Measurements from ENCODE around the gene SLC35E1.

The SLC35E1 gene

DNA sequence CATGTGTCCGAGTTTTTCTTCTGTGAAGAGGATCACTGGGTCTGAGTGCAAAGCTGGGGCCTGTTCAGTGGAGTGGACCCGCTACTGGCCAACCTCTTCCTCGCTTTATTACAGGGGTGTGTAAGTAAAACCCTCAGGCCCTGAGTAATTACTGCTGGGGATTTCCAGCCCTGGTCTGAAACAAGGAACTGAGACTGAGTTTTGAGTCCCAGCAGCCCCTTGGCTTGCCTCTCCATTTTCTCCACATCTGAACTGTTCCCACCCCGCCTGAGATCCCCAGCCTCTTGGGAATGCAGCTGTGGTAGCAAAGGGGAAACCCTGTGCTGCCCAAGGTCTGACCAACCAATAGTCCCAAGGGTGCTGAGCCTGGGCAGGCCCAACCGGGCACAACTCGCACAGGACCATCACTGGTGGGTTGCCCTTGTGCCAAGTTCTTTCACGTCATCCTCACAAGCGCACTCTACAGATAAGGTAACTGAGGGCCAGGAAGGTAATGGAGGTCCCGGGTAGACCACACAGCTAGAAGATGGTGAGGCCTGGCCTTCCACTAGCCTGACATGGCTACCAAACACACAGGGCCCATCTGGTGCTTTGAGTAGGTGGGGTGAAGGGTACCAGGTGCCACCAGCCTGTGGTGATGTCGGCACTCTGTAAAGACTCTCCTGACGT, 13.7 kb upstream of the SLC35E1 start:
- TF ChIP-seq, protein P1, sequence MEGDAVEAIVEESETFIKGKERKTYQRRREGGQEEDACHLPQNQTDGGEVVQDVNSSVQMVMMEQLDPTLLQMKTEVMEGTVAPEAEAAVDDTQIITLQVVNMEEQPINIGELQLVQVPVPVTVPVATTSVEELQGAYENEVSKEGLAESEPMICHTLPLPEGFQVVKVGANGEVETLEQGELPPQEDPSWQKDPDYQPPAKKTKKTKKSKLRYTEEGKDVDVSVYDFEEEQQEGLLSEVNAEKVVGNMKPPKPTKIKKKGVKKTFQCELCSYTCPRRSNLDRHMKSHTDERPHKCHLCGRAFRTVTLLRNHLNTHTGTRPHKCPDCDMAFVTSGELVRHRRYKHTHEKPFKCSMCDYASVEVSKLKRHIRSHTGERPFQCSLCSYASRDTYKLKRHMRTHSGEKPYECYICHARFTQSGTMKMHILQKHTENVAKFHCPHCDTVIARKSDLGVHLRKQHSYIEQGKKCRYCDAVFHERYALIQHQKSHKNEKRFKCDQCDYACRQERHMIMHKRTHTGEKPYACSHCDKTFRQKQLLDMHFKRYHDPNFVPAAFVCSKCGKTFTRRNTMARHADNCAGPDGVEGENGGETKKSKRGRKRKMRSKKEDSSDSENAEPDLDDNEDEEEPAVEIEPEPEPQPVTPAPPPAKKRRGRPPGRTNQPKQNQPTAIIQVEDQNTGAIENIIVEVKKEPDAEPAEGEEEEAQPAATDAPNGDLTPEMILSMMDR (conservative IDR thresholded peaks at IDR 0.05) = no peak
- peak overlapping the region; percentile 86 for H3K27ac ChIP-seq

DNA sequence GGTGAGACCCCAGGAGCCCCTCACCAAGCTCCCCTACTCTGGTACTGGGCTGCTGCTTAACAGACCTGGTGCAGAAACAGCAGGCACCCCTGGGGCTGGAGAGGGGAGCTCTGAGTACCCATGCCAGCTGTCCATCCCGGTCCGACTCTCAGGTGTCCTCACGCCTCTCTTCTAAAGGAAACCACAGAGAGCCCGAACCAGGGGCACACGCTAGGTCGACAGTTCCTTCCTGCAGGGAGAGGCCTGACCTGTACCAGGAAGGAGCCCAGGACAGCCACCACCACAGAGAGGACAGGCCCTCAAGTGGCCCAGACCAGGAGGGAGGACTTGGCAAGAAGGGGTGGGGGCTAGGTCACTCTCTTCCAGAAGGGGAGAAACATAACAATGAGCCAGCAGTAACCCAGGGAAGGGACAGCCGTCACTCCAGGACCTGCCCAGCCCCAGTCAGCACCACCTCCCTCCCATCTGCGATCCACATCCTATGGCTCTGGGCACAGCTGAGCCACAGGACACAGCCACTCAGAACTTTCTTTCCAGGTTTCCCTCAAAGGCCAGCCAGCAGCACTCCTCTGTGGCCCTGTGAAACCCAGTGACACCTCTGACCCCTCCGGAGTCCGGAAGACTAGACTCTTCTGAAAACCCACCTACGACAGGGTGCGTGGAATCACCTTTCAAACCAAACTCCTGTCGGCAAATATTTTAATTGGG, 13.0 kb upstream of the SLC35E1 start:
- peak overlapping the region; percentile 86 for H3K27ac ChIP-seq
- TF ChIP-seq, protein P1 (conservative IDR thresholded peaks at IDR 0.05) = no peak

DNA sequence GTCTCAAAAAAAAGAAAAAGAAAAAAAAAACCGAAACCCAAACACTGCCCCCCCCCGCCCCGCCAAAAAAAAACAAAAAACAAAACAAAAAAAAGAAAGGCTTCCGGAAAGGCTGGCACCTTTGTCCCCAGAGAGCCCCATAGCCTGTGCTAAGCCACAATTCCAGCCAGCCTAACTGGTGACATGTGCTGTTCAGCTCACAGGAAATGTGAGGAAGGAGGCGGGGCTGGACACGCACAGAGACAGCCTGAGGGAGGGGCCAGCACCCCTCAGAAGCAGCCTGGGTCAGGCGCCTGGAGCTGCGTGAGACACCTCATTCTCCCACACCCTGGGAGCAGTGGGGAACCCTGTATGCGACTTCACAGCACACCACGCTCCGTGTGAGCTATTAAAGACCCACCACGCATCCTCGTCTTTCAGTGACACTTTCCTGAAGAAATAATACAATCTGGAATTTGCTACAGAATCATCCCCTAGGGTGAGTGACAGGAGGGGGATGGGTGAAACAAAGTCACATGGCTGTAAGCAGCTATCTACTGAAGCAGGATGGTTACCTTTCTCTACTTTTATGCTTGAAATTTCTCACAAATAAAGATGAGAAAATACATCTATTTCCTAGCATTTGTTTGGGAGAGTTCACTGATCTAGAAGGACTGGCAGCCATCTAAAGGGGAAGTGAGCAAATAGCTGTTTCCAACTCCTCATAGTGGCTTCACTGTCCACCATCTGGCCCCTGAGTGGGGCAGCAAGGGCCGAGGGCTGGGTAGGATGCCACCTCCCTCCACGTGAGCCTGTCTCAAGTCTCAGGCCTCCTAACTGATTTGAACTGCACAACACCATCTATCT, 12.3 kb upstream of the SLC35E1 start:
- H3K27ac ChIP-seq = peak overlapping the region; percentile 86
- TF ChIP-seq, protein P1 (conservative IDR thresholded peaks at IDR 0.05) = no peak

DNA sequence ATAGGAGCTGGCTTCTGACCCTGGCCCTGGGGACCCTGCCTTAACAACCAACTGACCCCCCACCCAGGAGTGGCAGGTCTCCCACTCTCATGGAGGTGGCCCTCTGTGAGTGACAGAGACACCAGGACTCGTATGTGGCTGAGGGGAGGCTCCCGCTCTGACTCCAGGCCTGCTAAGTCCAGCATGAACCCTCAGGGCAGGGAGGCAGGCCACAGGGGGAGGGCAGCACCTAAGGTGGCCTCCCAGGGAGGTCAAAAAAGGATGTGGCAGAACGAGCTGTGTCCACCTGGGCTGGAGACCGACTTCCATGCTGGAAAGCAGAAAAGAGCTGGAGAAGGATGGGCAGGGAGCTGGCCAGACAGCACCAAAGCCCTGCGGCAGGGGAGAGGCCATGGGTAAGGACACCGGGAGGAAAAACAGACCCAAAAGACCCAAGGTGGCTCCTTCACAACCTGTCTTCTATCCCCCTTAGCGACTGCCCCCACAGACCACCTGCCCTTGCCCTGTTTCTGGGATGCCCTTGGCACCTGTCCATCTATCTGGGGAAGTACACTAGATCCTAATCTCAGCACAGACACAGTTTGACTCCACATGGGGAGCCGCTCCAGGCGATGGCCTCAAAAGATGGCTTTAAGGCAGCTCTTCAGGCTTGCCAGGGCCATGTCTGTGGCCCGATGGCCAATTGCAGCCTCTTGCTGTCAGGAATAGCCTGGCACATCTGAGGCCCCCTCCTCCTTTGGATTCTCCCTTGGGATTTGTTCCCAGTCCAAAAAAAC, 10.5 kb upstream of the SLC35E1 start:
- TF ChIP-seq, protein P1 (conservative IDR thresholded peaks at IDR 0.05) = no peak
- peak overlapping the region; percentile 86 for H3K27ac ChIP-seq

DNA sequence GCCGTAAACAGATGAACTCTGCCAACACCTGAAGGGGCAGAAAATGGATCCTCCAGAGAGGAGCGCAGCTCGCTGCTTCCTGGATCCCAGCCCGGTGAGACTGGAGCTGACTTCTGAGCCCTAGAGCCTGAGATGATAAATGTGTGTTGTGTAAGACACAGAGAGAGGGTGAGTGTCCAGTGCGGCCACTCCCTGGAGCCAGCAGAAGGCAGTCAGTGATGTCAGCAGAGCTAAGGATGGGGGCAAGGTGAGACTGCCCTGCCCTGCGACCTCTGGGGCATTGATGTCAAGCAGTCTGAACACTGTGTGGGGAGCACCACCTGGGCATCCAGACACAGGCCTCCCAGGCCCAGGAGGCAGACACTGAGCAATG, 9.7 kb upstream of the SLC35E1 start:
- peak overlapping the region; percentile 86 for H3K27ac ChIP-seq
- TF ChIP-seq, protein P1 (conservative IDR thresholded peaks at IDR 0.05) = no peak

DNA sequence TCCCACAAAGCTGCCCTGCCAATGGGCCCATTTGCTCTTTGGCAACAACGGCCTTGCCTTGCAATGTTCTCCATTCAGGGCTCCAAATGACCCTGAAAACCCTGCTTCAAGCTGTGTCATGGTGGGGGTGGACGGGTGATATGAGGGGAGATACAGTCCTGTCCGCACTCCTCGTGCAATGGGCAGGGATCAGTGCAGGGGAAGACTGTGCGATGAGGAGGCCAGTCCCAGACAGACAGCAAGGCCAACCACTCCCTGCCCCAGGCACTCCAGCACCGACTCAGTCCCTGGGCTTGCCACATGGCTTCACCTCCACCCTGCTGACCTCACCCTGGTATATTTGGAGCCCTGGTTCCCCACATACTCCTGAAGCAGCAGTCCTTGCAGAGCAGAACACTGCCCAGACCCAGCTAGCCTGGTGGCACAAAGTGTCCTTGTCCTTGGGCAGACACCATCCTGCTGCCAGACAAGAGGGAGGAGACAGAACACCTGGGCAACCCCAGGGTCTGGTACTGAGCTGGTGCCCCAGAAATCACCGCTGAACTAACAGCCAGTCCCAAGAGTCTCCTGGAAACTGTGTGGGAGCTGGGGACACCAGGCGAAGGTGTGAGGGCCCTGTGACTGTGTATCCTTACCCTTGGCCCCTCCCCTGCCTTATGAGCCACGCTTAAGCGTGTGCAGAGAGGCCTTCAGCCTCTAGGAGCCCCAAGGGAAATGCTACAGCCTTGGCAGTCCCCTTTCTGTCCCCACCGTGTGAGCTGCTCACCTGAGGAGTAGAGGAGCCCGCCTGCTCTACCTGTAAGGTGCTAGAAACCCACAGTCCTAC, 9.1 kb upstream of the SLC35E1 start:
- H3K27ac ChIP-seq = peak overlapping the region; percentile 86
- TF ChIP-seq, protein P1 (conservative IDR thresholded peaks at IDR 0.05) = no peak

All from VCaP (cell line).